Stomach (tissue), 9 donors: ENCODE results near the gene KDM8. TPM values are rescaled to one million over a fixed set of nuclear protein-coding genes. Genes with fewer than 3 reads are reported as not detected.

Source experiments
- DNase-seq, 2 donors: peaks; one replicate each; pipeline versions ENCODE4 v3.0.0 to v3.0.0-alpha.2; 2013 to 2019
- H3K27ac ChIP-seq, 5 donors: fragments of 200-600 bp in 4 of 5; sonication (generic) in 4 of 5; one replicate each; pipeline ENCODE4 v1.5.1; 2013 to 2019; ENCODE audit warnings: mild to moderate bottlenecking in 1 of 5, moderate library complexity in 1 of 5
- H3K27me3 ChIP-seq, 3 donors: fragments of 200-600 bp; sonication (generic); one replicate each; pipeline ENCODE4 v1.5.1; 2017 to 2019; ENCODE audit warnings: mixed run types in 1 of 3
- H3K36me3 ChIP-seq, 4 donors: fragments of 200-600 bp; sonication (generic); 1 replicate in 3 of 4; 2 replicates in 1 of 4; pipeline ENCODE4 v1.5.1; 2016 to 2019
- H3K4me1 ChIP-seq, 4 donors: fragments of 200-600 bp; sonication (generic); one replicate each; pipeline ENCODE4 v1.5.1; 2016 to 2019
- H3K4me3 ChIP-seq, 4 donors: fragments of 200-600 bp; sonication (generic) in 3 of 4; one replicate each; pipeline ENCODE4 v1.5.1; 2016 to 2019; ENCODE audit warnings: mild to moderate bottlenecking in 1 of 4
- H3K9me3 ChIP-seq, 4 donors: fragments of 200-600 bp; sonication (generic); one replicate each; pipeline ENCODE4 v1.5.1; 2016 to 2019
- CTCF ChIP-seq, 7 experiments: fragments of 450-650 bp in 4 of 7; fragments of 200-600 bp in 3 of 7; sonication (generic) in 3 of 7; IDR thresholded peaks; one replicate each; pipeline ENCODE4 v1.5.1; 2016 to 2019; ENCODE audit warnings: antibody characterized with exemption in 7 of 7, control low read depth in 2 of 7, mild to moderate bottlenecking in 1 of 7
- EP300 ChIP-seq: sonication (generic); formaldehyde crosslinking; IDR thresholded peaks from one replicate; pipeline ENCODE4 v1.6.1; 2017; ENCODE audit warnings: antibody characterized with exemption
- POLR2A ChIP-seq, 4 donors: fragments of 450-650 bp; IDR thresholded peaks; one replicate each; pipeline ENCODE4 v1.6.1; 2016; ENCODE audit warnings: antibody characterized with exemption in 4 of 4, control low read depth in 2 of 4, mild to moderate bottlenecking in 1 of 4, moderate library complexity in 1 of 4
- POLR2AphosphoS5 ChIP-seq, 3 donors: sonication (generic); formaldehyde crosslinking; IDR thresholded peaks; one replicate each; pipeline ENCODE4 v1.6.1; 2016; ENCODE audit warnings: antibody characterized with exemption in 3 of 3
- whole genome bisulfite sequencing, 5 donors: extraction: QIAGEN DNeasy Blood & Tissue Kit in 3 of 5; methylation state at CpG; one replicate each; pipeline versions ENCODE4 v1.1.5 to v1.1.7; 2013 to 2018; 5-methylcytosine and 5-hydroxymethylcytosine counted together
- intact Hi-C: fragments of 100-400 bp; cut with DNase I; formaldehyde crosslinking; loops from one replicate; pipeline ENCODE4 v1.15.1; 2023; ENCODE audit warnings: low total_unique reads
- polyA plus RNA-seq, 3 donors: library from polyadenylated mRNA; stranded (reverse); fragments of 200-250 nt; gene quantifications; one replicate each; pipeline ENCODE4 v1.2.3, GENCODE V29; 2013
- total RNA-seq, 5 donors: library from RNA; depleted of rRNA; stranded (reverse); fragments of >200 nt; gene quantifications; one replicate each; pipeline versions ENCODE4 v1.1.0 to v1.2.3, GENCODE V29; 2014 to 2016
- donor health status: healthy with polysubstance abuse.
- donor health status: Bipolar disorder and iron deficiency.
- donor health status: healthy.

KDM8 gene
- total and polyA plus RNA-seq, 8 donors, result 1.4 to 58.3 (median 2.9) TPM

- Histone ChIP-seq H3K27ac (no peak overlapping the region), H3K4me3 (no peak overlapping the region), H3K9me3 (no peaks in the 10 kb centered on the region), H3K36me3 (no peaks in the 10 kb centered on the region), H3K27me3 (no peaks in the 10 kb centered on the region), H3K4me1 (peaks cover 7 to 40% (median 17%) of the 10 kb centered on the region in 4 donors)
- no peak for DNase-seq
- intact Hi-C loops, result no loop called here
- WGBS, 5 donors, result 81 to 89% (median 86%) methylated on average over 8 of the region's 8 CpGs
- TF ChIP-seq EP300, result no peak
- no peak for TF ChIP-seq CTCF (IDR thresholded peaks at IDR 0.05)
- TF ChIP-seq POLR2AphosphoS5 (IDR thresholded peaks at IDR 0.05), result no peak
- no peak for TF ChIP-seq POLR2A (IDR thresholded peaks at IDR 0.05)
These were observed 63.8 kb downstream of the KDM8 start for GRCh38 chr16:27267037-27267677.

- Histone ChIP-seq H3K36me3 (no peaks in the 10 kb centered on the region), H3K27me3 (no peaks in the 10 kb centered on the region), H3K4me3 (peak within 1 kb of the TSS; percentile 80 to 91 (median 84)), H3K27ac (peak within 1 kb of the TSS; percentile 69 to 92 (median 90)), H3K9me3 (no peaks in the 10 kb centered on the region), H3K4me1 (peaks cover 7 to 27% (median 16%) of the 10 kb centered on the region in 4 donors)
- peak; percentile 99 for DNase-seq
- WGBS, 5 donors, result 5 to 8% (median 7%) methylated on average over 51 to 58 of the region's 58 CpGs
- intact Hi-C loops, result no loop called here
- TF ChIP-seq POLR2AphosphoS5 (IDR thresholded peaks at IDR 0.05), result peak; percentile 91 to 96 (median 92)
- TF ChIP-seq EP300, result no peak
- TF ChIP-seq CTCF (IDR thresholded peaks at IDR 0.05), result peak in 3 of 7 experiments; percentile 13 to 27 (median 18)
- peak in 1 of 4 donors; percentile 40 for TF ChIP-seq POLR2A (IDR thresholded peaks at IDR 0.05)
These were observed 65.3 kb downstream of the KDM8 start, which contains the start of gene NSMCE1 for GRCh38 chr16:27268376-27269299. NSMCE1 (minus strand) TSS chr16:27268772; CDS start chr16:27257570, 11,202 bp downstream.

- no peak for DNase-seq
- no peak for TF ChIP-seq EP300
- no peak for TF ChIP-seq POLR2AphosphoS5 (IDR thresholded peaks at IDR 0.05)
- TF ChIP-seq POLR2A (IDR thresholded peaks at IDR 0.05), result no peak
- TF ChIP-seq CTCF (IDR thresholded peaks at IDR 0.05), result no peak
- H3K4me1 ChIP-seq, result peaks cover 7 to 20% (median 16%) of the 10 kb centered on the region in 4 donors
- H3K27me3 ChIP-seq, result no peaks in the 10 kb centered on the region
- no peaks in the 10 kb centered on the region for H3K36me3 ChIP-seq
- WGBS, 5 donors, result 70 to 75% (median 74%) methylated on average over 9 of the region's 9 CpGs
- peak overlapping the region in 3 of 5 donors; percentile 88 to 92 (median 91) for H3K27ac ChIP-seq
- peak overlapping the region; percentile 80 to 91 (median 84) for H3K4me3 ChIP-seq
- H3K9me3 ChIP-seq, result no peaks in the 10 kb centered on the region
- intact Hi-C loops, result no loop called here
These were observed 66.2 kb downstream of the KDM8 start for GRCh38 chr16:27269300-27270150.
